AG09319 (cell line): ENCODE measurements around the gene OR4D11.
"Not testable (repeated sequence)": the region's sequence is repeated elsewhere in the genome, so short reads cannot be mapped to it uniquely, and the experiment has no call there.

Experiments used
- DNase-seq: peaks from one replicate; pipeline ENCODE4 v3.0.0-alpha.2; 2010; ENCODE audit warnings: low read depth; ENCODE audit errors: extremely low read depth
- TF ChIP-seq, protein P1 (sequence below): IDR thresholded peaks from 2 replicates; pipeline ENCODE4 v1.5.1; 2011; ENCODE audit warnings: low read depth, mild to moderate bottlenecking, inconsistent platforms, low read length, moderate library complexity

OR4D11 gene

DNA sequence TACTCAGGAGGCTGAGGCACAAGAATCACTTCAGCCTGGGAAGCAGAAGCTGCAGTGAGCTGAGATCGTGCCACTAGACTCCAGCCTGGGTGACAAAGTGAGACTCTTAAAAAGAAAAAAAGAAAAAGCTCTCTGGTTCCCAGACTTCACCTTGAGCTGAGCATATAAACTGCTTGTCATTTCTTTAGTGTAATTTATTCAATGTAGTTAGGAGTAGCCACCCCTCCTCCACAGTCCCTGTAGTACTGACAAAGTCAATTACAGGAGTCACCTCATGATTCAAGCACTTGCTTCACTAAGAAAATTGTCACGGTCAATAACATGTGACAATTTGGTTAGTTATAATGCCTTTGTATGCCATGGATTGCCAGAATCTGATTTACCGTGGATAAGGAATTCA, 23.0 kb upstream of the OR4D11 start:
- DNase-seq = no peak
- TF ChIP-seq, protein P1, sequence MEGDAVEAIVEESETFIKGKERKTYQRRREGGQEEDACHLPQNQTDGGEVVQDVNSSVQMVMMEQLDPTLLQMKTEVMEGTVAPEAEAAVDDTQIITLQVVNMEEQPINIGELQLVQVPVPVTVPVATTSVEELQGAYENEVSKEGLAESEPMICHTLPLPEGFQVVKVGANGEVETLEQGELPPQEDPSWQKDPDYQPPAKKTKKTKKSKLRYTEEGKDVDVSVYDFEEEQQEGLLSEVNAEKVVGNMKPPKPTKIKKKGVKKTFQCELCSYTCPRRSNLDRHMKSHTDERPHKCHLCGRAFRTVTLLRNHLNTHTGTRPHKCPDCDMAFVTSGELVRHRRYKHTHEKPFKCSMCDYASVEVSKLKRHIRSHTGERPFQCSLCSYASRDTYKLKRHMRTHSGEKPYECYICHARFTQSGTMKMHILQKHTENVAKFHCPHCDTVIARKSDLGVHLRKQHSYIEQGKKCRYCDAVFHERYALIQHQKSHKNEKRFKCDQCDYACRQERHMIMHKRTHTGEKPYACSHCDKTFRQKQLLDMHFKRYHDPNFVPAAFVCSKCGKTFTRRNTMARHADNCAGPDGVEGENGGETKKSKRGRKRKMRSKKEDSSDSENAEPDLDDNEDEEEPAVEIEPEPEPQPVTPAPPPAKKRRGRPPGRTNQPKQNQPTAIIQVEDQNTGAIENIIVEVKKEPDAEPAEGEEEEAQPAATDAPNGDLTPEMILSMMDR = no peak

DNA sequence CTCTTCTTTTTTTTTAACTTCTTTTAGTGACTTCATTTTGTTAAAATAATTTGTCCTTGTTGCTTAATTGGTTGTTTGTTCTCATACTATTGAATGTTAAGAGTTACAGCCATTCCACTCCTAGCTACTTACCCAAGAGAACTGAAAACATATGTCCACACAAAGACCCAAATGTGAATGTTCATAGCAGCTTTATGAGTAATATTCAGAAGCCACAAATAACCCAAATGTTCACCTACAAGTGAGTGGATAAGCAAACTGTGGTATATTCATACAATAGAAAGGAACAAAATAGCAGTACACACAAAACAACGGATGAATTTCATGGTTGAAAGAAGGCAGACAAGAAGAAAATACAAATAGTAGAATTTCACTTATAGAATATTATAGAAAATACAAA, 1.4 kb upstream of the OR4D11 start:
- TF ChIP-seq, protein P1 = no peak
- no peak for DNase-seq

DNA sequence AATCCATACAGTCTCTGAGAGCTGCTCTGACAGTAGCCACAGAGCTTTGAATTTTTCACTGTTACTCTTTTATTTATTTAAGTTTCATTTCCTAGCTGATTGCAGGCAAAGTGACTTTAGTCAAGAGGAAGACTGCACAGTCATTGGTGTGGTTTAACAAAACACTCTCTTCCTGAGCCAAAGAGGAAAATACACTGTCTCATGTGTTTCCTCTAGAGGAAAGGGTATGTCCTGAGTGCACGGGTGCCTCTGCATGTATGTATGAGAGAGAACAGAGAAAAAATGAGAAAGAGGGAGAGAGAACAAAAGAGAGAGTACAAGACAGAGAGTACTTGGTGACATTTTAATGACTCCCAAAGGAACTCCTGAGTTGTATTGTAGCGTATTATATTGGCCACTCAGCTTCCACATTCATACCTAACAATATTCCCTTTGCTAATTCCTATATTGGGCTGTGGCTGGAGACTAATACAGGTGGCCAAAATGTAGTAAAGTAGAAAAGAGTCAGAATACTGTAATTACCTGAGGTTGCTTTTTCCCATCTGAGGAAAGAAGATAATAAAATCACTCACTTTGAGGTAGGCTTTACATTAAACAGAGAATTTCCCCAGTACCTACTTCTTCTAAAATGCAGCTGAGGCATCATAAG, 7.7 kb downstream of the OR4D11 start, which contains the start of gene OR4D9:
Gene OR4D9 (plus strand): TSS at position 599 of the 649 bp plus-strand sequence. CDS start 3,374 bp downstream, outside the sequence.
- DNase-seq = no peak
- TF ChIP-seq, protein P1 = no peak

DNA sequence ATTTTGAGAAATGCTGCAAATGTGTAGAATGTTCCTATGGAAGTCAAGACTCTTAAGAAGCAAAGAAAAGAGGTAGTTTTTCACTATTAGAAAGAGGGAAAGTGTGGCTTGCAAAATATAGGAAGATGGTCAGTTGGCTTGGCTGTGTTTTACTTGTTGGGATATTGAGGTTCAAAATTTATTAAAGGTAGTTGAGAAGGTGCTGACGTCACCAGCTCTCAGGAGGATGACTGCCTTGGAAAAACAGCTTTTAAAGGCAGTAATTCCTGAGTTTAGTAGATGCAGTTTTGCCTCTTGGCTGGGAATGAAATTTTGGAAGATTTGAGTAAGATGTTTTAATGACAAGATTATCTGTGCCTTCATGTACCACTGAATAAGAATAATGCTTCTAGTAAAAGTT, 8.3 kb downstream of the OR4D11 start:
- TF ChIP-seq, protein P1 = no peak
- DNase-seq = no peak

DNA sequence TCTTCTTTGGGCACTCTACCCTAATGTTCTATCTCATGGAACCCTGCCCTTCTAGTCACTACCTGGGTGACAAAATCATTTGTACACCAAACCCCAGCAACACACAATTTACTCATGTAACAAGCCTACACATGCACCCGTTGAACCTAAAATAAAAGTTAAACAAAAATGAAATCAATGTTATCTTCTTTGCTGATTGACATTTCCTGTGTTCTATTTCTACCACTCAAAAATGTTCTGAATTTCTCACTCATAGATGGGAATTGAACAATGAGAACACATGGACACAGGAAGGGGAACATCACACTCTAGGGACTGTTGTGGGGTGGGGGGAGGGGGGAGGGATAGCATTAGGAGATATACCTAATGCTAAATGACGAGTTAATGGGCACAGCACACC, 16.8 kb downstream of the OR4D11 start:
- DNase-seq = not testable (repeated sequence)

DNA sequence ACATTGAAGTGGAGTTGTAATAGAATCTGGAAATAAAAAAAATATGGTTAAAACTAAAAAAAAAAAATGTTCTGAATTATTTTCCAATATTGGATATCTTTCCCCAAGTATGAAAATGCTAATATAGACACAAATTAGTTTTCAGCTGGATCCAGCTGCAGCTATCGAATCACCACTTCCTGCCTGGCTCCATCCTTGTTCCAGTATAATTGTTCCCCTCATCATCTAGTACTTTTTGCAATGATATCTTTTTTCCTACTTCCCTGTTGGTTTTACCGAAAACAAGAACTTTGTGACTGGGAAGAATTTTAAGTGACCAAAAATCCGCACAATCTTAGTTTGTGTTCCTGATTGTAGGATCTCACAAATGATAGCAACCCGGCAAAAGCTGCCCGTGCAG, 17.4 kb downstream of the OR4D11 start:
- TF ChIP-seq, protein P1 = no peak
- DNase-seq = no peak

DNA sequence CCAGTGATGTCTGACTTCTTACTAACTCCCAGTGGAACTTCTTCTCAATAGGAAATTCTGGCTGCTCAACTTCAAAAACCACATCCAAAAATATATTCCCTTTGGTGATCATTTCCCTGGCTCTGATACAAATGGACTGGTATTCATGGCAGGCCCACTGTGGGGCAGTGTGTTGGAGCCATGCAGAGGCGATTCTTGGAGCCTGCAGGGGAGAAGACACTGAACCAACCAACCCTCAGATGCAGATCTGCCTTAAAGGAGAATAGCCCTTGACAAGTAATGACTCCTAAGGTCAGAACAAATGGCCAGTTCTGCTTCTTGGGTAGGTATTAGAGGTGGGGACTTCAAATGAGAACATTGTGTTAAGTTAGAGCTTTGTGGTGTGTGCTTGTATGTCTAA, 20.2 kb downstream of the OR4D11 start:
- DNase-seq = no peak
- TF ChIP-seq, protein P1 = no peak

DNA sequence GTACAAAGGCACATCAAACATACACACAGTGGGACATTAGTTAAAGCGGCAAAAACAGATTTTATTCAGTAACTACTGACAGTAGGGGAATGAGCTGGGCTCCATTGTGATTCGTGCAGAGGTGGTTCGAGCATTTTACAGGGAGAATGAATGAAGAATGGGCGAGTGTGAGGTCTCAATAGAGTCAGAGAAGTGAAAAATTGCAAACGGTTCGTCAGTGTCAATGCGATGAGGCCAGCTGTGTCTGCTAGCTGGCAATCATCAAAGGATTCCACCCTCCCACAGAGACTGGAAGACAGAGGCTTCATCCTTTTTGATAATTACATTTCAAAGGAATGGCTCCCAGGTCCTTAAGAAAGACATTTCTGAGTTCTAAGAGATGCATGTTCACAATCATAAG, 25.3 kb downstream of the OR4D11 start:
- TF ChIP-seq, protein P1 = no peak
- no peak for DNase-seq
